ENCODE data around the gene LRRFIP2.

DNA sequence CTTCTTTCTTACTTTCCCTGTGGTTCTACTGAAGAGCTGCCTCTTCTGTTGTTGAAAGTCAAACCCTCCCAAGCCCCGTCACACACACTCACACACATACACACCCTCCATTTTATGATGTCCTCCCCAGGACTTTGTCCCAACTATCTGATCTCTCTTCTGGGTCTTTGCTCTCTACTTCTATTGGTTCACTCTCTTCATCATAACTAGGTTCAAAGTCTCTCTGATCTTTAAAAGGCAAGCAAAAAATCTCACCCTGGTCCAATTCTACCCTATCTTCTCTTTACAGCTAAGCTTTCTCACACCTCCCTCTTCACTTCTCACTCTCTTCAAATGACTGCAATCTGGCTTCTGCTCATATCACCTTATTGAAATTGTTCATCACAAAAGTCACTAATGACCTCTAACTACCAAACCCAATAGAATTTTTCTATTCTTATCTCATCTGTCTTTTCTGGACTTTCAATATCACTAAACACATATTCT lies 34.8 kb downstream of the LRRFIP2 start:
- no peak for TF ChIP-seq EZH2 (IDR thresholded peaks at IDR 0.05; ENCODE audit: insufficient read depth, poor library complexity, severe bottlenecking)
- TF ChIP-seq EZH2phosphoT487 (IDR thresholded peaks at IDR 0.05; ENCODE audit: insufficient read depth, low read depth), result no peak

Data from GM23248 (cell line).